Heart left ventricle (tissue), 13 donors: ENCODE data around the gene PARVG.

Source experiments
- CTCF ChIP-seq, 12 donors: fragments of 200-600 bp; sonication (generic) in 4 of 12; IDR thresholded peaks; one replicate each; pipeline versions ENCODE4 v1.5.0 to v1.8.0; 2018 to 2022; ENCODE audit warnings: antibody characterized with exemption in 12 of 12, mild to moderate bottlenecking in 5 of 12
- POLR2A ChIP-seq, 2 donors: fragments of 450-650 bp; IDR thresholded peaks; one replicate each; pipeline ENCODE4 v1.6.1; 2017; ENCODE audit warnings: antibody characterized with exemption in 2 of 2, mild to moderate bottlenecking in 2 of 2, moderate library complexity in 2 of 2
- donor health status: ischemic (EF 13 %, LVEDD 7.1; RV severe dilation, severe dysfunction).
- donor health status: DM: no; HTN: yes; CAD: no.
- donor health status: DM: no; HTN: no; CAD: no.
- donor health status: ischemic (EF 25% LVEDD 6.9; RV normal size, moderate dysfunction).
- donor health status: ischemic (EF 25% LVEDD 5.7; RV mildly dilated, moderate dysfunction).
- donor health status: ischemic (EF 35%, LVEDD 5.7; RV mildly dilated, moderate dysfunction).
- donor health status: nonischemic (EF 11% LVEDD 7.7; RV severe dilation, severe dysfunction).
- donor health status: DM: yes; HTN: yes; CAD: no.
- donor health status: PGD.
- donor health status: ischemic (EF 29% LVEDD 5.4; RV normal size, mild dysfunction).
- donor health status: nonischemic (EF 23%, LVEDD 6.1; RV moderate dilation, normal function).

- TF ChIP-seq CTCF (IDR thresholded peaks at IDR 0.05): no peak
- TF ChIP-seq POLR2A (IDR thresholded peaks at IDR 0.05): no peak
Observed at GRCh38 chr22:44158816-44159215, 21.9 kb upstream of the PARVG start.
